Neural cell (in vitro differentiated cells): ENCODE measurements around the gene RETREG1. TPM values are rescaled to one million over a fixed set of nuclear protein-coding genes. Genes with fewer than 3 reads are reported as not detected.

Source experiments
- H2AFZ ChIP-seq: fragments of 200-600, 300-800 bp; sonication (generic), shearing (Covaris generic); 2 replicates; pipeline ENCODE4 v1.6.0; 2014; ENCODE audit warnings: low read depth, mild to moderate bottlenecking, antibody characterized with exemption, low read length, moderate library complexity
- H3F3A ChIP-seq: fragments of 200-600 bp; shearing (Covaris generic); 2 replicates; pipeline ENCODE4 v1.6.1; 2016; ENCODE audit warnings: mild to moderate bottlenecking, moderate library complexity, mixed read lengths, antibody characterized with exemption, low read length; ENCODE audit not compliant: insufficient read depth, poor library complexity, severe bottlenecking
- H3K27ac ChIP-seq: fragments of 200-600, 300-800 bp; sonication (generic), shearing (Covaris generic); 2 replicates; pipeline ENCODE4 v1.5.1; 2014; ENCODE audit warnings: mild to moderate bottlenecking, low read length, moderate library complexity
- H3K27me3 ChIP-seq: fragments of 300-800, 200-600 bp; sonication (generic), shearing (Covaris generic); 2 replicates; pipeline ENCODE4 v1.6.0; 2014; ENCODE audit warnings: mild to moderate bottlenecking, low read depth, low read length, moderate library complexity; ENCODE audit not compliant: insufficient read depth
- H3K36me3 ChIP-seq: fragments of 300-800, 200-600 bp; sonication (generic), shearing (Covaris generic); 2 replicates; pipeline ENCODE4 v1.5.1; 2014; ENCODE audit warnings: mild to moderate bottlenecking, antibody characterized with exemption, low read length, moderate library complexity; ENCODE audit not compliant: insufficient read depth
- H3K4me2 ChIP-seq: fragments of 300-800, 200-600 bp; sonication (generic), shearing (Covaris generic); 2 replicates; pipeline ENCODE4 v1.6.0; 2014; ENCODE audit warnings: mild to moderate bottlenecking, low read length
- H3K4me3 ChIP-seq: fragments of 300-800, 200-600 bp; sonication (generic), shearing (Covaris generic); 2 replicates; pipeline ENCODE4 v1.5.1; 2014; ENCODE audit warnings: mild to moderate bottlenecking, low read length, moderate library complexity
- H3K79me2 ChIP-seq: fragments of 200-600 bp; shearing (Covaris generic); replicated peaks from 2 replicates; pipeline ENCODE4 v1.6.0; 2014; ENCODE audit warnings: mild to moderate bottlenecking, low read length, moderate library complexity; ENCODE audit not compliant: insufficient read depth
- H3K9ac ChIP-seq: fragments of 300-800, 200-600 bp; sonication (generic), shearing (Covaris generic); 2 replicates; pipeline ENCODE4 v1.6.1; 2016; ENCODE audit warnings: mild to moderate bottlenecking, low read length, mixed read lengths
- H3K9me2 ChIP-seq: fragments of 200-600 bp; shearing (Covaris generic); 2 replicates; pipeline ENCODE4 v1.6.1; 2016; ENCODE audit warnings: mild to moderate bottlenecking, low read length, mixed read lengths; ENCODE audit not compliant: insufficient read depth
- H3K9me3 ChIP-seq: fragments of 200-600, 300-800 bp; sonication (generic), shearing (Covaris generic); 2 replicates; pipeline ENCODE4 v1.6.1; 2016; ENCODE audit warnings: mild to moderate bottlenecking, mixed run types, low read length, moderate library complexity, mixed read lengths
- H4K20me1 ChIP-seq: fragments of 200-600 bp; shearing (Covaris generic); 2 replicates; pipeline ENCODE4 v1.6.1; 2016; ENCODE audit warnings: mild to moderate bottlenecking, mixed run types; ENCODE audit not compliant: insufficient read depth
- CTCF ChIP-seq: fragments of 450-650 bp; IDR thresholded peaks from 2 replicates; pipeline ENCODE4 v1.5.1; 2014; ENCODE audit warnings: antibody characterized with exemption, mild to moderate bottlenecking, moderate library complexity; ENCODE audit not compliant: poor library complexity, severe bottlenecking
- EP300 ChIP-seq: fragments of 450-650 bp; conservative IDR thresholded peaks from 2 replicates; pipeline ENCODE4 v1.6.1; 2014; ENCODE audit warnings: antibody characterized with exemption, mild to moderate bottlenecking, moderate library complexity; ENCODE audit not compliant: poor library complexity, severe bottlenecking
- EZH2 ChIP-seq: fragments of 200-600, 300-800 bp; shearing (Covaris generic), sonication (generic); IDR thresholded peaks from 2 replicates; pipeline ENCODE4 v1.6.1; 2014; ENCODE audit warnings: antibody characterized with exemption, low read length, borderline replicate concordance, mild to moderate bottlenecking; ENCODE audit not compliant: insufficient read depth, poor library complexity, severe bottlenecking
- MXI1 ChIP-seq: fragments of 450-650 bp; conservative IDR thresholded peaks from 2 replicates; pipeline ENCODE4 v1.6.1; 2014; ENCODE audit warnings: antibody characterized with exemption, mild to moderate bottlenecking; ENCODE audit not compliant: poor library complexity, severe bottlenecking
- POLR2AphosphoS5 ChIP-seq: IDR thresholded peaks from 2 replicates; pipeline ENCODE4 v1.6.1; 2012
- RAD21 ChIP-seq: fragments of 450-650 bp; conservative IDR thresholded peaks from 2 replicates; pipeline ENCODE4 v1.6.1; 2014; ENCODE audit warnings: antibody characterized with exemption, mild to moderate bottlenecking, moderate library complexity
- REST ChIP-seq: IDR thresholded peaks from 2 replicates; pipeline ENCODE4 v1.6.1; 2012; ENCODE audit warnings: borderline replicate concordance
- SMC3 ChIP-seq: fragments of 450-650 bp; conservative IDR thresholded peaks from 2 replicates; pipeline ENCODE4 v1.6.1; 2014; ENCODE audit warnings: antibody characterized with exemption, mild to moderate bottlenecking, moderate library complexity; ENCODE audit not compliant: poor library complexity
- TAF1 ChIP-seq: IDR thresholded peaks from 2 replicates; pipeline ENCODE4 v1.6.1; 2012; ENCODE audit warnings: low read depth
- polyA plus RNA-seq: library from polyadenylated mRNA; depleted of rRNA; stranded (reverse); fragments of >200 nt; gene quantifications from 2 replicates; pipeline ENCODE4 v1.2.3, GENCODE V29; 2014

The RETREG1 gene
- polyA plus RNA-seq, 1 donor from 2014 or later, result 25.4 TPM

- Histone ChIP-seq H3K27me3 (no peaks in the 10 kb centered on the region), H4K20me1 (no peaks in the 10 kb centered on the region)
Measured at GRCh38 chr5:16563686-16564085, 53.1 kb downstream of the RETREG1 start.

GRCh38 chr5:16561660-16562059, 55.1 kb downstream of the RETREG1 start:
- no peak overlapping the region for H3K4me3 ChIP-seq
- H3K4me2 ChIP-seq, result no peak overlapping the region
- H3K27ac ChIP-seq, result no peak overlapping the region
- H3F3A ChIP-seq, result no peaks in the 10 kb centered on the region
- H3K9me2 ChIP-seq, result no peaks in the 10 kb centered on the region
- H3K27me3 ChIP-seq, result no peaks in the 10 kb centered on the region
- no peaks in the 10 kb centered on the region for H3K79me2 ChIP-seq
- H2AFZ ChIP-seq, result no peak overlapping the region
- H4K20me1 ChIP-seq, result no peaks in the 10 kb centered on the region
- no peaks in the 10 kb centered on the region for H3K9me3 ChIP-seq
- H3K36me3 ChIP-seq, result no peaks in the 10 kb centered on the region
- no peak overlapping the region for H3K9ac ChIP-seq
- TF ChIP-seq SMC3, result no peak
- TF ChIP-seq MXI1, result no peak
- no peak for TF ChIP-seq REST
- TF ChIP-seq CTCF, result no peak
- TF ChIP-seq EP300, result no peak
- TF ChIP-seq TAF1, result no peak
- TF ChIP-seq POLR2AphosphoS5, result no peak

More at GRCh38 chr5:16563686-16564085, 53.1 kb downstream of the RETREG1 start:
- no peaks in the 10 kb centered on the region for H3K36me3 ChIP-seq
- no peak overlapping the region for H2AFZ ChIP-seq
- no peaks in the 10 kb centered on the region for H3K79me2 ChIP-seq
- no peak overlapping the region for H3K27ac ChIP-seq
- H3K4me2 ChIP-seq, result no peak overlapping the region
- no peak for TF ChIP-seq CTCF
- TF ChIP-seq TAF1, result no peak
- TF ChIP-seq SMC3, result no peak
- no peak for TF ChIP-seq EP300
- no peak for TF ChIP-seq POLR2AphosphoS5
- no peak for TF ChIP-seq RAD21
- TF ChIP-seq MXI1, result no peak
- no peak for TF ChIP-seq REST
- TF ChIP-seq EZH2, result no peak
- no peaks in the 10 kb centered on the region for H3K9me3 ChIP-seq
- no peak overlapping the region for H3K4me3 ChIP-seq
- no peak overlapping the region for H3K9ac ChIP-seq
- no peaks in the 10 kb centered on the region for H3K9me2 ChIP-seq
- H3F3A ChIP-seq, result no peaks in the 10 kb centered on the region
